ENCODE data around the gene MSI1. TPM values are rescaled to one million over a fixed set of nuclear protein-coding genes. Genes with fewer than 3 reads are reported as not detected.
A peak's percentile ranks its signal among the peaks of the same experiment; 100 is the strongest.
"Not testable (repeated sequence)": the region's sequence is repeated elsewhere in the genome, so short reads cannot be mapped to it uniquely, and the experiment has no call there.

Gene MSI1
- total RNA-seq, 2 donors from 2014 or later: not detected

DNA sequence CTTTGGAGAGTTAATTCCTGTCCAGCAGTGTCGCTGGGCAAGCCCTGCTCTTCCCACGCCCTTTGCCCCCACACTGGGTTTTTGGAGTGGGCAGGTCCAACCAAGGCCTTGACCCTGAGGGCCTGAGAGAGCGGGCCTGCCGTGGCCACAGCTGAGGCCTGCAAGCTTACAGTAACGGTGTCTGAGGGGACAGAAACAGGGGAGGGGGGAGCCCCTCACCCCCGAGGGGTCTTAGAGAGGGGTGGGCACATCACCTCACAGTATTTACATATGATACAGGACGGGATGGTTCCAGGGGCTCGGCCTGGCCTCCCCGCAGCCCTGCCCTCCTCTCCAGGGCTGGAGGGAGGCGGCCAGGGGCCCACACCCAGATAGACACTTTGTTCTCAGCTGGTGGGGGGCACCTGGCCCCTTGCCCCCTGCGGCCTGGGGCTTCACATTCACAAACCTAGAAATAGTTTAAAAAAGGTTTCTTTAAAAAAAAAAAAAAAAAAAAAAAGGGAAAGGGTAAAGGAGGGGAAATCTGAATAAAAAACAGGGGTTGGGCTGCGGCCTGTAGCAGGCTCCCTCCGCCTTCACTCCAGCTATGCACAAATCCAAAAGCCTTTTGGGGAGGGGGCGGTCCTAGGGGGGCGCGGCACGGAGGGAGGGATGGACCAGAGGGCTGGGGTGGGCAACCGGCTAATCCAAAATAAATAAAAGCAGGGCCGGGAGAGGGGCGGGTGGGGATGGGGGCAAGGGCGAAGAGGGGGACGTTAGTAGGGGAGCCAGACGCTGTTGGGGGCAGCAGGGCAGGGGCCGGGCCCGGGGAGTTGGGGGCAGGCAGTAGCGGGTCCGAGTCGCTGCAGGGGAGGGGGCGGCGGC, 26.6 kb downstream of the MSI1 start:
- Mint-ChIP-seq H3K27me3 (peaks cover 18% of the 10 kb centered on the region), H3K4me3 (no peak overlapping the region), H3K27ac (no peak overlapping the region), H3K36me3 (ENCODE audit: low read depth) (no peaks in the 10 kb centered on the region), H3K4me1 (no peaks in the 10 kb centered on the region)
- ATAC-seq: no peak
- H3K9me3 ChIP-seq (ENCODE audit: control insufficient read depth, low read length, poor library complexity, severe bottlenecking): no peaks in the 10 kb centered on the region
- no peak for DNase-seq

DNA sequence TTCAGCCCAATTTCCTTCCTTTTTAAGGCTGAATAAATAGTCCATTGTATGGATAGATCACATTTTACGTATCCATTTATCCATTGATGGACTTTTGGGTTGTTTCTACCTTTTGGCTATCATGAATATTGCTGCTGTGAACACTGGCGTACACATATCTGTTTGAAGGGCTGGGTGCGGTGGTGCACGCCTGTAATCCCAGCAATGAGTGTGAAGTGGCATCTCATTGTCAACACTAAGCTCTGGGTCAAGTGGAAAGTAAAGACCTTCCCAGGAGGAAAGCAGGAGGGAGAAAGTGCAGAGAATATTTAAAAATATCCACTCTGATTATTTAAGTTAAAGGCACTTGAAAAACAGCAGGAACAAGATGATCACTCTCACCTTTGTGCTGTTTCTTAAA, 29.7 kb downstream of the MSI1 start:
- Mint-ChIP-seq H3K36me3 (ENCODE audit: low read depth) (no peaks in the 10 kb centered on the region), H3K4me1 (no peaks in the 10 kb centered on the region), H3K27ac (no peak overlapping the region), H3K4me3 (no peak overlapping the region), H3K27me3 (peaks cover 11% of the 10 kb centered on the region)
- ATAC-seq: no peak
- no peaks in the 10 kb centered on the region for H3K9me3 ChIP-seq (ENCODE audit: control insufficient read depth, low read length, poor library complexity, severe bottlenecking)
- DNase-seq: no peak

DNA sequence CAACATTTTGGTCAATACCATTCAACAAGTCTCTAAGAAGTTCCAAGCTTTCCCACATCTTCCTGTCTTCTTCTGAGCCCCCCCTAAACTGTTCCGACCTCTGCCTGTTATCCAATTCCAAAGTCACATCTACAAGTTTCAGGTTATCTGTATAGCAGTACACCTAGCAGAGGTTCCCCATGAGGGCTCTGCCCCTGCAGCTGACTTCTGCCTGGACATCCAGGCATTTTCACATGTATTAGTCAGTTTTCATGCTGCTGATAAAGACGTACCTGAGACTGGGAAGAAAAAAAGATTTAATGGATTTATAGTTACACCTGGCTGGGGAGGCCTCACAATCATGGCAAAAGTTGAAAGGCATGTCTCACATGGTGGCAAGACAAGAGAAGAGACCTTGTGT, 31.2 kb downstream of the MSI1 start:
- Mint-ChIP-seq H3K4me3 (no peak overlapping the region), H3K4me1 (no peaks in the 10 kb centered on the region), H3K27ac (no peak overlapping the region), H3K27me3 (peaks cover 6% of the 10 kb centered on the region), H3K36me3 (ENCODE audit: low read depth) (no peaks in the 10 kb centered on the region)
- H3K9me3 ChIP-seq (ENCODE audit: control insufficient read depth, low read length, poor library complexity, severe bottlenecking): no peaks in the 10 kb centered on the region
- no peak for ATAC-seq
- no peak for DNase-seq

DNA sequence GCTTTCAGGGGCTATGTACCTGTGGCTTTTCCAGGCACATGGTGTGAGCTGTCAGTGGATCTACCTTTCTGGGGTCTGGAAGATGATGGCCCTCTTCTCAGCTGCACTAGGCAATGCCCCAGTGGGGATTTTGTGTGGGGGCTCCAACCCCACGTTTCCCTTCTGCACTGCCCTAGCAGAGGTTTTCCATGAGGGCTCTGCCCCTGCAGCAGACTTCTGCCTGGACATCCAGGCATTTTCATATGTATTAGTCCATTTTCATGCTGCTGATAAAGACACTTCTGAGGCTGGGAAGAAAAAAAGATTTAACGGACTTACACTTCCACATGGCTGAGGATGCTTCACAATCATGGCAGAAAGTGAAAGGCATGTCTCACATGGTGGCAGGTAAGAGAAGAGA, 32.6 kb downstream of the MSI1 start:
- not testable (repeated sequence) for ATAC-seq; DNase-seq; H3K27me3 Mint-ChIP-seq; H3K9me3 ChIP-seq (ENCODE audit: control insufficient read depth, low read length, poor library complexity, severe bottlenecking); H3K36me3 Mint-ChIP-seq (ENCODE audit: low read depth); H3K27ac Mint-ChIP-seq; H3K4me1 Mint-ChIP-seq; H3K4me3 Mint-ChIP-seq

DNA sequence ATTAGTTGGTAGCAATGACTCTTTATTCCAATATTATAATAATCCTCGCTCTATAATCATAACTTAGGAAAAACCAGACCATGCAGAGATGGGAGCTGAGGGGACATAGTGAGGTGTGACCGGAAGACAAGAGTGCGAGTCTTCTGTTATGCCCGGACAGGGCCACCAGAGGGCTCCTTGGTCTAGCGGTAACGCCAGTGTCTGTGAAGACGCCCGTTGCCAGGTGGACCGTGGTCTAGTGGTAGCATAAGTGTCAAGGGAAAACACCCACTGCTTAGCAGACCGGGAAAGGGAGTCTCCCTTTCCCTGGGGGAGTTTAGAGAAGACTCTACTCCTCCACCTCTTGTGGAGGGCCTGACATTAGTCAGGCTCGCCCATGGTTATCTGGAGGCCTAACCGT, 33.5 kb downstream of the MSI1 start:
- H3K4me3 Mint-ChIP-seq; H3K4me1 Mint-ChIP-seq; H3K27ac Mint-ChIP-seq; DNase-seq; ATAC-seq; H3K9me3 ChIP-seq (ENCODE audit: control insufficient read depth, low read length, poor library complexity, severe bottlenecking); H3K27me3 Mint-ChIP-seq; H3K36me3 Mint-ChIP-seq (ENCODE audit: low read depth): not testable (repeated sequence)

- H3K27ac Mint-ChIP-seq: no peak overlapping the region
- H3K27me3 Mint-ChIP-seq: no peaks in the 10 kb centered on the region
- no peak for ATAC-seq
- no peaks in the 10 kb centered on the region for H3K36me3 Mint-ChIP-seq (ENCODE audit: low read depth)
- no peak overlapping the region for H3K4me3 Mint-ChIP-seq
- no peaks in the 10 kb centered on the region for H3K9me3 ChIP-seq (ENCODE audit: control insufficient read depth, low read length, poor library complexity, severe bottlenecking)
- H3K4me1 Mint-ChIP-seq: no peaks in the 10 kb centered on the region
- DNase-seq: no peak
These were observed 36.4 kb downstream of the MSI1 start for GRCh38 chr12:120332523-120332922.

GRCh38 chr12:120332041-120332440, 36.9 kb downstream of the MSI1 start:
- Mint-ChIP-seq H3K4me1 (no peaks in the 10 kb centered on the region), H3K27ac (no peak overlapping the region), H3K4me3 (no peak overlapping the region), H3K27me3 (no peaks in the 10 kb centered on the region), H3K36me3 (ENCODE audit: low read depth) (no peaks in the 10 kb centered on the region)
- no peaks in the 10 kb centered on the region for H3K9me3 ChIP-seq (ENCODE audit: control insufficient read depth, low read length, poor library complexity, severe bottlenecking)
- ATAC-seq: no peak
- DNase-seq: no peak

- H3K27ac Mint-ChIP-seq: no peak overlapping the region
- H3K36me3 Mint-ChIP-seq (ENCODE audit: low read depth): no peaks in the 10 kb centered on the region
- no peak overlapping the region for H3K4me3 Mint-ChIP-seq
- no peaks in the 10 kb centered on the region for H3K27me3 Mint-ChIP-seq
- no peaks in the 10 kb centered on the region for H3K4me1 Mint-ChIP-seq
- no peak for ATAC-seq
- H3K9me3 ChIP-seq (ENCODE audit: control insufficient read depth, low read length, poor library complexity, severe bottlenecking): no peaks in the 10 kb centered on the region
- no peak for DNase-seq
These were observed 37.6 kb downstream of the MSI1 start for GRCh38 chr12:120331390-120331789.

DNA sequence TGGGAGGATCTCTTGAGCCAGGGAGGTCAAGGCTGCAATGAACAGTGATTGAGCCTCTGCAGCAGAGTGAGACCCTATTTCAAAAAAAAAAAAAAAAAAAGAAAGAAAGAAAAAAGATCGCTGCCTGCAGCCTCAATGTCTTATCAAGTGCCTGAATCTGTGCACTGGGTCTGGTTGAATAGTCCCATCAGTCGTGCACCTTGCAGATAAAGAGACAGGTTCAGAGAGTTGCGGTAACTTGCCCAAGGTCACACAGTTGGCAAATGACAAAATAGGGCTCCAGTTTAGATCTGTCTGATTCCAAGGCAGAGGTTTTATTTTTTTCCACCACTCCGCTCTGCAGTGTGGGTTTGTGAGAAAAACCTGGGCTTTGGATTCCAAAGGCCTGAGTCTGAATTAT, 40.7 kb downstream of the MSI1 start:
- Mint-ChIP-seq H3K4me3 (no peak overlapping the region), H3K4me1 (peaks cover 8% of the 10 kb centered on the region), H3K27ac (no peak overlapping the region), H3K36me3 (ENCODE audit: low read depth) (no peaks in the 10 kb centered on the region), H3K27me3 (no peaks in the 10 kb centered on the region)
- ATAC-seq: no peak
- DNase-seq: no peak
- H3K9me3 ChIP-seq (ENCODE audit: control insufficient read depth, low read length, poor library complexity, severe bottlenecking): no peaks in the 10 kb centered on the region

GRCh38 chr12:120327593-120327992, 41.4 kb downstream of the MSI1 start, which contains the start of gene PLA2G1B:
TSS of gene PLA2G1B (minus strand) at chr12:120327779. CDS start at chr12:120327753, 26 bp downstream.
- Mint-ChIP-seq H3K36me3 (ENCODE audit: low read depth) (no peaks in the 10 kb centered on the region), H3K27ac (no peak within 1 kb of the TSS), H3K4me3 (no peak within 1 kb of the TSS), H3K27me3 (no peaks in the 10 kb centered on the region), H3K4me1 (peaks cover 8% of the 10 kb centered on the region)
- H3K9me3 ChIP-seq (ENCODE audit: control insufficient read depth, low read length, poor library complexity, severe bottlenecking): no peaks in the 10 kb centered on the region
- no peak for ATAC-seq
- DNase-seq: no peak

- peak overlapping the region; percentile 61 for H3K27ac Mint-ChIP-seq
- H3K27me3 Mint-ChIP-seq: no peaks in the 10 kb centered on the region
- no peaks in the 10 kb centered on the region for H3K9me3 ChIP-seq (ENCODE audit: control insufficient read depth, low read length, poor library complexity, severe bottlenecking)
- no peak overlapping the region for H3K4me3 Mint-ChIP-seq
- DNase-seq: no peak
- no peak for ATAC-seq
- peaks cover 8% of the 10 kb centered on the region for H3K4me1 Mint-ChIP-seq
- no peaks in the 10 kb centered on the region for H3K36me3 Mint-ChIP-seq (ENCODE audit: low read depth)
These were observed 44.0 kb downstream of the MSI1 start for GRCh38 chr12:120324841-120325417.

DNA sequence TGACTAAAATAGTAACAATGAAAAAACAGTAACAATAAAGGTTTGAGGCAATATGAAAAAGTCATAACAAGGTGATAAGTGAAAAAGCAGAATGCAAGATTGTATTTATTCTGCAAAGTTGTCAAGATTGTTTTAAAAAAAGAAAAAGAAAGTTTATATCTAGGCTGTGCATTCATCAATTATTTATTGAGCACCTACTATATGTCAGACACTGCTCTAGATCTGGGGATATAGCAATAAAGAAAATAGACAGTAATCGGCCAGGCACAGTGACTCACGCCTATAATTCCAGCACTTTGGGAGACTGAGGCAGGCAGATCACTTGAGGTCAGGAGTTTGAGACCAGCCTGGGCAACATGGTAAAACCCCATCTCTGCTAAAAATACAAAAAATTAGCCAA, 45.2 kb downstream of the MSI1 start:
- Mint-ChIP-seq H3K4me1 (peaks cover 8% of the 10 kb centered on the region), H3K36me3 (ENCODE audit: low read depth) (no peaks in the 10 kb centered on the region), H3K27me3 (no peaks in the 10 kb centered on the region), H3K27ac (no peak overlapping the region), H3K4me3 (no peak overlapping the region)
- DNase-seq: no peak
- no peaks in the 10 kb centered on the region for H3K9me3 ChIP-seq (ENCODE audit: control insufficient read depth, low read length, poor library complexity, severe bottlenecking)
- ATAC-seq: no peak

DNA sequence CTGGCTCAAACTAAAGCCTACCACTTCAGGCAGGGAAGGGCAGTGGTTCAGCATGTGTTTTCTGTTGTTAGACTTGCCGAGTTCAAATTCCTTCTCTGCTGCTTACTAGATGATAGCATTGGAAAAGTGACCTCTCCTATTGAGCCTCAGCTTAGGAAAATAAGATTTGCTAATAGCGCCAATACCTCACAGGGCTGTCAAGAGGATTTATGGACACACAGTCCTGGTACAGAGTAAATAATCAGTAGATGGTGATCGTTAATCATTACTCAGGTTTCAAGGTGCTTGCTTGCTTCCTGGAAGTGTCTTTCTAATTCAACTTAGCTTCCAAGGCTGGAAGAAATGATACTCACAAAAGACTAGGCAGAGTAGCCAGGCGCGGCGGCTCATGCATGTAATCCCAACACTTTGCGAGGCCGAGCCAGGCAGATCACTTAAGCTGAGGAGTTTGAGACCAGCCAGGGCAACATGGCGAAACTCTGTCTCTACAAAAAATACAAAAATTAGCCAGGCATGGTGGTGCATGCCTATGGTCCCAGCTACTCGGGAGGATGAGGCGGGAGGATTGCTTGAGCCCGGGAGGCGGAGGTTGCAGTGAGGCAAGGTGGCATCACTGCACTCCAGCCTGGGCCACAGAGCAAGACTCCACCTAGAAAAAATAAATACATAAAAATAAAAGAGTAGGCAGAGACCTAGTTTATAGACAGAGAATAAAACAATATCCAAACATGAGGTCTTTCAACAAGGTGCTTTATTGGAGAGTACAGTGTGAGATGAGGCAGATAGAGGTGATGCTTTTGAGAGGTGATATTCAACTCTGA, 47.4 kb downstream of the MSI1 start:
- no peaks in the 10 kb centered on the region for H3K27me3 Mint-ChIP-seq
- H3K4me1 Mint-ChIP-seq: peaks cover 20% of the 10 kb centered on the region
- no peak overlapping the region for H3K4me3 Mint-ChIP-seq
- no peak for DNase-seq
- ATAC-seq: no peak
- no peaks in the 10 kb centered on the region for H3K36me3 Mint-ChIP-seq (ENCODE audit: low read depth)
- H3K9me3 ChIP-seq (ENCODE audit: control insufficient read depth, low read length, poor library complexity, severe bottlenecking): no peaks in the 10 kb centered on the region
- no peak overlapping the region for H3K27ac Mint-ChIP-seq
